ENCODE results near the gene SERPIND1.
"Not testable (repeated sequence)": the region's sequence is repeated elsewhere in the genome, so short reads cannot be mapped to it uniquely, and the experiment has no call there.

DNA sequence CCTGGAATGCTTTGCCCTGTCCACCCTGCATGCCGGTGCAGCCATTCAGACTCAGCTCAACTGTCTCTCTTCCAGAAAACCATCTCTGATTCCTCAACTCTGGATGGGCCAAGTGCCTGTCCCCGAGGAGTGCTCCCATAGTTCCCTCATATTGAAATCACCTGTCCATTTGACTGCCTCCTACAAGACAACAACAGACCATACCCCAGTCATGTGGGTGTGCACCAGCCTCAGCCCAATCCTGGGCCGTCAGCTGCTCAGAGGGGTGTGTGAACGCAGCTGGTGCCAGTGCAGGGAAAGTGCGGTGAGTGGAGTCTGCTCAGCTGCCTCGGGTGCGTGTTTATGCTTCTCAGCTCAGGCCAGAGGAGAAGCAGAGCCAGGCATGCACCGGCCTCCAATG is 41.5 kb upstream of the SERPIND1 start:
- TF ChIP-seq, protein P1, sequence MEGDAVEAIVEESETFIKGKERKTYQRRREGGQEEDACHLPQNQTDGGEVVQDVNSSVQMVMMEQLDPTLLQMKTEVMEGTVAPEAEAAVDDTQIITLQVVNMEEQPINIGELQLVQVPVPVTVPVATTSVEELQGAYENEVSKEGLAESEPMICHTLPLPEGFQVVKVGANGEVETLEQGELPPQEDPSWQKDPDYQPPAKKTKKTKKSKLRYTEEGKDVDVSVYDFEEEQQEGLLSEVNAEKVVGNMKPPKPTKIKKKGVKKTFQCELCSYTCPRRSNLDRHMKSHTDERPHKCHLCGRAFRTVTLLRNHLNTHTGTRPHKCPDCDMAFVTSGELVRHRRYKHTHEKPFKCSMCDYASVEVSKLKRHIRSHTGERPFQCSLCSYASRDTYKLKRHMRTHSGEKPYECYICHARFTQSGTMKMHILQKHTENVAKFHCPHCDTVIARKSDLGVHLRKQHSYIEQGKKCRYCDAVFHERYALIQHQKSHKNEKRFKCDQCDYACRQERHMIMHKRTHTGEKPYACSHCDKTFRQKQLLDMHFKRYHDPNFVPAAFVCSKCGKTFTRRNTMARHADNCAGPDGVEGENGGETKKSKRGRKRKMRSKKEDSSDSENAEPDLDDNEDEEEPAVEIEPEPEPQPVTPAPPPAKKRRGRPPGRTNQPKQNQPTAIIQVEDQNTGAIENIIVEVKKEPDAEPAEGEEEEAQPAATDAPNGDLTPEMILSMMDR (IDR thresholded peaks at IDR 0.05; ENCODE audit: poor library complexity, severe bottlenecking): not testable (repeated sequence)
- not testable (repeated sequence) for TF ChIP-seq POLR2AphosphoS5 (IDR thresholded peaks at IDR 0.05); EZH2 (IDR thresholded peaks at IDR 0.05; ENCODE audit: borderline replicate concordance, insufficient read depth, low read length, poor library complexity, severe bottlenecking); EP300 (conservative IDR thresholded peaks at IDR 0.05; ENCODE audit: poor library complexity, severe bottlenecking)
